HepG2 (cell line): ENCODE results near the gene MDH1.
"Not testable (repeated sequence)": the region's sequence is repeated elsewhere in the genome, so short reads cannot be mapped to it uniquely, and the experiment has no call there.

Experiments used
- CTCF ChIP-seq: sonication (generic); formaldehyde crosslinking; IDR thresholded peaks from 2 replicates; pipeline ENCODE4 v1.5.0; 2020; ENCODE audit warnings: mild to moderate bottlenecking, missing genetic modification reagents, moderate library complexity
- POLR2A ChIP-seq, 2 experiments: IDR thresholded peaks; 2 replicates each; pipeline ENCODE4 v1.6.1; 2011; ENCODE audit warnings: low read depth in 2 of 2, low read length in 2 of 2, mild to moderate bottlenecking in 1 of 2, moderate library complexity in 1 of 2; ENCODE audit not compliant: insufficient read depth in 1 of 2
- TAF1 ChIP-seq: sonication (generic); formaldehyde crosslinking; IDR thresholded peaks from 2 replicates; pipeline ENCODE4 v1.4.0; 2020; ENCODE audit warnings: missing genetic modification reagents

GRCh38 chr2:63608865-63609264, 20.1 kb downstream of the MDH1 start:
- TF ChIP-seq TAF1 (CRISPR knock-in tag); POLR2A (IDR thresholded peaks at IDR 0.05; ENCODE audit: insufficient read depth in 1 of 2, low read depth in 2 of 2, low read length in 2 of 2); CTCF (CRISPR knock-in tag): not testable (repeated sequence)
